GM04503 (cell line): ENCODE results near the gene CETN3.

Experiments used
- DNase-seq: peaks from one replicate; pipeline ENCODE4 v3.0.0-alpha.2; 2012; ENCODE audit warnings: low read depth

CETN3 gene

GRCh38 chr5:90409318-90410177 lies at the start of gene CETN3:
CETN3 (minus strand) TSS chr5:90409756; CDS start chr5:90409661, 95 bp downstream.
- peak; percentile 77 for DNase-seq

GRCh38 chr5:90446961-90447360 lies 37.4 kb upstream of the CETN3 start:
- peak; percentile 63 for DNase-seq

DNA sequence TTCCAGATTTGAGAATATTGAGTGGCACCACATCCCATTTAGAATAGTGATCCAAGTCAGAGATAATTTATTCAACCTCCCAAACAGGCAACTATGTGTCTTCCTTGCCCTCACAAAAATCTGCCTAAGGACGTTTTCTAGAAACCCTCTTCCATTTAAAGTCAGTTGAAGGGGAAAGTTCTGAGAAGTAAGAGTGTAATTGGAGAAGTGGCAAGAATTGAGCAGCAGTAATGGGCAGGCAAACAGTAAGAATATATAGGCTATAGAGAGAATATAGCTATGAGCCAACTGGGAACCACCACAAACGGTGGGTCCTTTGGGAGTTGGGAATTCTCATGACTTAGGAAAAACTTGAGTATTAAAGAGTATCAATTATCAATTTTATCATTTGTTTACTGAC lies 31.1 kb upstream of the CETN3 start:
- DNase-seq, result no peak

- no peak for DNase-seq
Measured at GRCh38 chr5:90438100-90438499, 28.5 kb upstream of the CETN3 start.

DNA sequence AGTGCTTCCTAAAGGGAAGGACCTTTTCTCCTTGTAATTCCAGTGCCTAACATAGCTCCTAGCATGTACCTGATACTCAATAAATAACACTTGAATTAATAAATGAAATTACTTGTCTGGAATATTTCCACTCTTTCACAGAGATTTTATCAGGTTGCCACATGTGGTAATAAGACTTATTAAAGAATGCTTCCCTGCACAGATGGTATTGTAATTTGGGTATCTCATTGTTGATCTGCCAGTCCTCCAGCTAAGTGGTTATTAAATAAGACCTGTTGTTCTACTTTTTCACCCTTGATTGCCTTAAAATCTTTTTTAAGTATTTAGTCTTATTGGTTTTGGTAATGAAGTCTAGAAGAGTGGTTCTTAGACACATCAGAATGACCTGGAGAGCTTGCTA lies 28.1 kb upstream of the CETN3 start:
- no peak for DNase-seq

GRCh38 chr5:90434116-90434714 lies 24.7 kb upstream of the CETN3 start:
- no peak for DNase-seq

GRCh38 chr5:90424245-90424644 lies 14.7 kb upstream of the CETN3 start:
- no peak for DNase-seq

DNA sequence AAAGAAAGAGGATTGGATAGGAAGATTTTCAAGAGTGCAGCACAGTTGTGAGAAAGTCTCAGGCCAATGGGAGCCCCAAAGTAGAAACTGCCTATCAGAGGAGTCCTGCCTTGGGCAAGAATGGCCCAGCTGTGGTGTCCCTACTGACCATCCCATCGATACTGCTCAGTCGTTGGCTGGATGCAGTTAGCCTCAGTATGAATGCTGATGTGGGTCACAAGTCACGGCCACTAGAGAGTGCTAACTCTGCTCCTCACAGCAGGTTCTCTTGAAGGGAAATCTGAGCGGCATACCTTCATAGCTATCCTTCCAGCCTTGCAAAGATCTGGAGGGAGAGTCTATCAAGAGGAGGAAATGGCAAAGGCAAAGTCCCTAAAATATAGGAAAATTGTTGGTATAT lies 11.6 kb upstream of the CETN3 start:
- no peak for DNase-seq

DNA sequence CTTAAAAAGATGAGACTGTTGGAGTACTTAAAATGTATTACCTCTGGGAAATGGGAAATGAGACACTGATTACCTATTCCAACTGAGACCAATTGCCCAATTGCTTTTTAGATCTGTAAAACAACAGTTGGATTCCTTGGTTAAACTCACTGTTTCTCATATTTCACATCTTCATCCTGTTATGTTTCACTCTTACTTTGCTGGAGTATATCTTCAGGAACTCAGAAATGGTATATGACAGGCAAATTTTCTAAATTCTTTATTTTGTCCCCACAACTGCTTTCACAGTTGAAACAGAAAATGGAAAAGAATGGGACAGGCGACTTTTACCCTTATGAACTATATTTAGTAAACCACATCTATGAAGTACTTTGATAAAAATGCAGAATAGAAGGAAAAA lies 8.7 kb upstream of the CETN3 start:
- no peak for DNase-seq

DNA sequence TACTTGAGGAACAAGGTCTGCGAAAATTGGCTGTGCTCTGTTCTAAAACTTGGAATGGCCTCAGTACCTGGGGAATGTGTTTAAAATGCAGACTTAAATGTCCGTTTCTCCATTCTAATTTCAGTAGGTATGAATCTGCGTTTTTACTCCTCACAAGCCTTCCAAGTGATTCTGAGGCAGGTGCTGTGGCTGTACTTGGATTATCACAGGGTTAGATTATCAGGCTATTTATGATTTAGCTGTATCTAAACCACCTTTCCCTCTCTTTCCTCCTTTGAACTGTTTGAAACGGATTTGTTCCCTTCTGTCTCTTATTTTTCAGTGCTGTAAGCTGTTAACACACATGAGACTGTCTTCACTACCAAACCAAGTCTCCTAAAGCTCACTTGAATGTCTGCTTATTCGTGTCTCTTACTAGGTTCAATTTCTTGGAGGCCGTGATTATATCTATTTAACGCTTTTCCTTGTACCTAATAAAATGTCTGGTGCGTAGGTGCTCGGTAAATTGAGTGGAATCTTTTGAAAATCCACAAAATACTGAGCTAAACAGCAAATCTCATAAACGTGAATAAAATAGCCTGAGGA lies 714 bp upstream of the CETN3 start:
- no peak for DNase-seq

DNA sequence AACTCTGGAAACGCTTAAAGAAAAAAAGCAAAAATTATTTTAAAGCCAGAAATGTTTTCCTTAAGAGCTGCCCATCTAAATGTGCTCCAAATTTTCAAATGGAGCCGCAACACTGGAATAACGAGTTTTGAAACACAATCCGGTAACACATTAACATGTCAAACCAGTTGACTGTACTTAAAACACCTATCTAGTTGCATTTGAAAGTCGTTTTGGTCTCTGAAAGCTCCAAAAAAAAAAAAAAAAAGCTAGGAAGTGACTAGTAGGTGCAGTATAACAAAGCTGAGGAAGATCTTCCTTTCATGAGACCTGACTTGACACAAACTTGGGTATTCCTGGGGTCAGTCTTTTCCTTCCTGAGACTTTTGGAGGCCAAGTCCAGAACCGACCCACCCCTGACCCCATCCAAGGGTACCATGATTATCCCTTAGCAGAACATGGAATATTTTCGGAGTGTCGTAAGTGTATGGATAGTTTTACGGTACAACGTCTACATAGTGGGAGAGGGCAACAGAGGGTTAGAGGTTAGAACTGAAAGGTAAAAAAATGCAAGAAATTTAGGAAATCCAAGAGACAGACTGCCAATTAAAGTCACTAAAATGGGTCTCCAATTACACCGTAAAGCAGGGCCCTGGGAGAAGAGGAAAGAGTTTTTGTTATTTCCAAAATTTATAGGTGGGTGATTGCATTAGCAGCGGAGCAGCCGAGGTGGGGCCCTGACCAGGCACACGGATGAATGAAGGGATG lies 812 bp downstream of the CETN3 start:
- no peak for DNase-seq

GRCh38 chr5:90406466-90406865 lies 3.1 kb downstream of the CETN3 start:
- DNase-seq, result no peak

GRCh38 chr5:90402521-90403255 lies 6.9 kb downstream of the CETN3 start:
- DNase-seq, result no peak

GRCh38 chr5:90399251-90399650 lies 10.3 kb downstream of the CETN3 start:
- DNase-seq, result no peak

GRCh38 chr5:90398726-90399125 lies 10.8 kb downstream of the CETN3 start:
- DNase-seq, result no peak

DNA sequence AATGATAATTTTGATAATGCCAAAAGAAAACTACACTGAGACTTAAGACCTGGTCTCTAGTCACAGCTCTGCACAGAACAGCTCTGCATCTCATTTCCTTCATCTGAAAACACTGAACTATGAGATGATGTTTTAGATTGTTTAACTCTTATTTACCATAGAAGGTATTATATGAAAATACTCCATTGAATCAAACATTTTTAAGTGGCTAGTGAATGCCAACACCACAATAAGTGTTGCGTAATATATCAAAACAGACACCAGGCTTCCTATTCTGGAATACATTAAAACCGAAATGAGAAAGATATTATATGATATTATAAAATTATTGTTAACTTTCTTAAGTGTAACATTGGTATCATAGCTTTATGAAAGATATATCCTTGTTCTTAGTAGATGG lies 14.6 kb downstream of the CETN3 start:
- no peak for DNase-seq

GRCh38 chr5:90390928-90391327 lies 18.6 kb downstream of the CETN3 start:
- DNase-seq, result no peak

GRCh38 chr5:90390326-90390725 lies 19.2 kb downstream of the CETN3 start:
- no peak for DNase-seq

DNA sequence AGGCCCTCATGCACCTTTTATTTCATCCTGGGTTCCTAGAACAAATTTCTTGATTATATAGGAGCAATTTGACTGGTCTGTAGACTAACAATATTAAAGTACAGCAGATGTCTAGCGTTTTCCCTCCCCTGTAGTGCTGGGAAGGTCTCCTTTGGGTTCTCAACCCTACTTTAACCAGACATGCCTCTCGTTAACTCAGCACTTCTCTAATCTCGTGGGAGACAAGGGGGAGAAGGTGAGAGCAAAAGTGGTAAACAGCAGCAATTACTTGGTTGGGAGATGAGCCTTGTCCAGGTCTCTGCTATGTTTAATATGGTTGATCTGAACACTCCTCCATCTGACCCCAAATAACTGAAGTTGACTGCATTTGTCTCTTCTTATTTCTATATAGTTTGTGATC lies 22.0 kb downstream of the CETN3 start:
- no peak for DNase-seq

- no peak for DNase-seq
Measured at GRCh38 chr5:90386099-90386710, 23.4 kb downstream of the CETN3 start.

DNA sequence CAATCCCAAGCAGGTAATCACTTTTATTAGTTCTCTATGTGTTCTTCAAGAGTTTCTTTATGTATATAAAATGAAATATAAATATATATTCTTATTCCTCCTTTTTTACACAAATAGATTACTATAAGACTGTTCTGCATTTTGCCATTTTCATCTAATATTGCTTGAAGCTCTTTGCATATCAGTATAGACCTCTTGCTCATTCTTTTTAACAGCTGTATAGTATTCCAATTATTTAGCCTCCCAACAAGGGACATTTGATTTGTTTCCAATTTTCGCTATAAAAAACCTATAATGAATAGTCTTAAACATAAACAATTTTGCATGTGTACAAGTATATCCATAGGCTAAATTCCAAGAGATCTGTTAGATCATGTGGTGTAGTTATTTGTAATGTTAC lies 25.2 kb downstream of the CETN3 start:
- DNase-seq, result no peak
